ENCODE measurements around the gene PRL.

PRL gene

GRCh38 chr6:22296936-22297335 is at the start of gene PRL:
Gene PRL, minus strand, starts transcription at chr6:22297036. Its CDS starts 54 bp downstream, at chr6:22296982.
- Mint-ChIP-seq H3K4me3 (no peak within 1 kb of the TSS), H3K27me3 (no peaks in the 10 kb centered on the region), H3K9me3 (peaks cover 7% of the 10 kb centered on the region), H3K4me1 (no peaks in the 10 kb centered on the region), H3K27ac (no peak within 1 kb of the TSS), H3K36me3 (no peaks in the 10 kb centered on the region)
- DNase-seq (ENCODE audit: low spot score in 2 of 2) (no peak), ATAC-seq (ENCODE audit: low read depth) (no peak)

- ATAC-seq (ENCODE audit: low read depth) = no peak
- H3K4me1 Mint-ChIP-seq = no peaks in the 10 kb centered on the region
- no peaks in the 10 kb centered on the region for H3K36me3 Mint-ChIP-seq
- H3K27me3 Mint-ChIP-seq = peaks cover 1% of the 10 kb centered on the region
- peaks cover 12% of the 10 kb centered on the region for H3K9me3 Mint-ChIP-seq
- no peak overlapping the region for H3K27ac Mint-ChIP-seq
- DNase-seq (ENCODE audit: low spot score in 2 of 2) = no peak
- H3K4me3 Mint-ChIP-seq = no peak overlapping the region
Observed at GRCh38 chr6:22343864-22344263, 47.0 kb upstream of the PRL start.

GRCh38 chr6:22334778-22335177 is 37.9 kb upstream of the PRL start:
- Mint-ChIP-seq H3K27me3 (no peaks in the 10 kb centered on the region), H3K9me3 (peaks cover 5% of the 10 kb centered on the region), H3K4me3 (no peak overlapping the region), H3K36me3 (no peaks in the 10 kb centered on the region), H3K27ac (no peak overlapping the region), H3K4me1 (no peaks in the 10 kb centered on the region)
- no peak for DNase-seq (ENCODE audit: low spot score in 2 of 2)
- ATAC-seq (ENCODE audit: low read depth) = no peak

- no peaks in the 10 kb centered on the region for H3K36me3 Mint-ChIP-seq
- no peaks in the 10 kb centered on the region for H3K4me1 Mint-ChIP-seq
- ATAC-seq (ENCODE audit: low read depth) = no peak
Observed at GRCh38 chr6:22333802-22334201, 37.0 kb upstream of the PRL start.

GRCh38 chr6:22332711-22333110 is 35.9 kb upstream of the PRL start:
- H3K27ac Mint-ChIP-seq = no peak overlapping the region
- no peaks in the 10 kb centered on the region for H3K4me1 Mint-ChIP-seq
- DNase-seq (ENCODE audit: low spot score in 2 of 2) = no peak
- no peak overlapping the region for H3K4me3 Mint-ChIP-seq
- peaks cover 5% of the 10 kb centered on the region for H3K9me3 Mint-ChIP-seq
- H3K36me3 Mint-ChIP-seq = no peaks in the 10 kb centered on the region
- no peaks in the 10 kb centered on the region for H3K27me3 Mint-ChIP-seq
- ATAC-seq (ENCODE audit: low read depth) = no peak

More at GRCh38 chr6:22333802-22334201, 37.0 kb upstream of the PRL start:
- Mint-ChIP-seq H3K27me3 (no peaks in the 10 kb centered on the region), H3K9me3 (peaks cover 5% of the 10 kb centered on the region), H3K27ac (no peak overlapping the region), H3K4me3 (no peak overlapping the region)
- DNase-seq (ENCODE audit: low spot score in 2 of 2) = no peak

GRCh38 chr6:22332216-22332615 is 35.4 kb upstream of the PRL start:
- Mint-ChIP-seq H3K27me3 (no peaks in the 10 kb centered on the region), H3K9me3 (peaks cover 5% of the 10 kb centered on the region), H3K4me1 (no peaks in the 10 kb centered on the region), H3K27ac (no peak overlapping the region), H3K4me3 (no peak overlapping the region), H3K36me3 (no peaks in the 10 kb centered on the region)
- DNase-seq (ENCODE audit: low spot score in 2 of 2) (no peak), ATAC-seq (ENCODE audit: low read depth) (no peak)

- Mint-ChIP-seq H3K4me1 (no peaks in the 10 kb centered on the region), H3K9me3 (peaks cover 5% of the 10 kb centered on the region), H3K27ac (no peak overlapping the region), H3K36me3 (no peaks in the 10 kb centered on the region), H3K4me3 (no peak overlapping the region), H3K27me3 (no peaks in the 10 kb centered on the region)
- DNase-seq (ENCODE audit: low spot score in 2 of 2) = no peak
- no peak for ATAC-seq (ENCODE audit: low read depth)
Observed at GRCh38 chr6:22330941-22331340, 34.1 kb upstream of the PRL start.

GRCh38 chr6:22328474-22328873 is 31.6 kb upstream of the PRL start:
- H3K36me3 Mint-ChIP-seq = no peaks in the 10 kb centered on the region
- DNase-seq (ENCODE audit: low spot score in 2 of 2) (no peak), ATAC-seq (ENCODE audit: low read depth) (no peak)
- H3K4me3 Mint-ChIP-seq = no peak overlapping the region
- H3K27ac Mint-ChIP-seq = no peak overlapping the region
- H3K27me3 Mint-ChIP-seq = no peaks in the 10 kb centered on the region
- H3K9me3 Mint-ChIP-seq = peaks cover 7% of the 10 kb centered on the region
- H3K4me1 Mint-ChIP-seq = no peaks in the 10 kb centered on the region

GRCh38 chr6:22327881-22328280 is 31.0 kb upstream of the PRL start:
- ATAC-seq (ENCODE audit: low read depth) (no peak), DNase-seq (ENCODE audit: low spot score in 2 of 2) (no peak)
- no peaks in the 10 kb centered on the region for H3K27me3 Mint-ChIP-seq
- no peaks in the 10 kb centered on the region for H3K36me3 Mint-ChIP-seq
- H3K9me3 Mint-ChIP-seq = peaks cover 7% of the 10 kb centered on the region
- H3K4me3 Mint-ChIP-seq = no peak overlapping the region
- no peak overlapping the region for H3K27ac Mint-ChIP-seq
- H3K4me1 Mint-ChIP-seq = no peaks in the 10 kb centered on the region

- no peak overlapping the region for H3K4me3 Mint-ChIP-seq
- H3K27ac Mint-ChIP-seq = no peak overlapping the region
- H3K9me3 Mint-ChIP-seq = peaks cover 7% of the 10 kb centered on the region
- DNase-seq (ENCODE audit: low spot score in 2 of 2) (no peak), ATAC-seq (ENCODE audit: low read depth) (no peak)
- no peaks in the 10 kb centered on the region for H3K36me3 Mint-ChIP-seq
- no peaks in the 10 kb centered on the region for H3K4me1 Mint-ChIP-seq
- no peaks in the 10 kb centered on the region for H3K27me3 Mint-ChIP-seq
Observed at GRCh38 chr6:22326500-22326899, 29.7 kb upstream of the PRL start.

GRCh38 chr6:22325481-22325880 is 28.6 kb upstream of the PRL start:
- H3K9me3 Mint-ChIP-seq = peaks cover 7% of the 10 kb centered on the region
- no peak overlapping the region for H3K4me3 Mint-ChIP-seq
- no peaks in the 10 kb centered on the region for H3K36me3 Mint-ChIP-seq
- H3K27ac Mint-ChIP-seq = no peak overlapping the region
- H3K27me3 Mint-ChIP-seq = no peaks in the 10 kb centered on the region
- DNase-seq (ENCODE audit: low spot score in 2 of 2) (no peak), ATAC-seq (ENCODE audit: low read depth) (no peak)
- no peaks in the 10 kb centered on the region for H3K4me1 Mint-ChIP-seq

GRCh38 chr6:22323848-22324247 is 27.0 kb upstream of the PRL start:
- DNase-seq (ENCODE audit: low spot score in 2 of 2) (no peak), ATAC-seq (ENCODE audit: low read depth) (no peak)
- peaks cover 2% of the 10 kb centered on the region for H3K9me3 Mint-ChIP-seq
- no peaks in the 10 kb centered on the region for H3K36me3 Mint-ChIP-seq
- no peaks in the 10 kb centered on the region for H3K4me1 Mint-ChIP-seq
- H3K4me3 Mint-ChIP-seq = no peak overlapping the region
- H3K27ac Mint-ChIP-seq = no peak overlapping the region
- no peaks in the 10 kb centered on the region for H3K27me3 Mint-ChIP-seq

- no peaks in the 10 kb centered on the region for H3K27me3 Mint-ChIP-seq
- DNase-seq (ENCODE audit: low spot score in 2 of 2) (no peak), ATAC-seq (ENCODE audit: low read depth) (no peak)
Observed at GRCh38 chr6:22322103-22323030, 25.5 kb upstream of the PRL start.

GRCh38 chr6:22320750-22321149 is 23.9 kb upstream of the PRL start:
- no peaks in the 10 kb centered on the region for H3K36me3 Mint-ChIP-seq
- H3K27me3 Mint-ChIP-seq = no peaks in the 10 kb centered on the region
- DNase-seq (ENCODE audit: low spot score in 2 of 2) = no peak
- no peak overlapping the region for H3K27ac Mint-ChIP-seq
- H3K4me3 Mint-ChIP-seq = no peak overlapping the region
- H3K9me3 Mint-ChIP-seq = peaks cover 5% of the 10 kb centered on the region
- no peaks in the 10 kb centered on the region for H3K4me1 Mint-ChIP-seq
- ATAC-seq (ENCODE audit: low read depth) = no peak

More at GRCh38 chr6:22322103-22323030, 25.5 kb upstream of the PRL start:
- Mint-ChIP-seq H3K36me3 (no peaks in the 10 kb centered on the region), H3K9me3 (peaks cover 2% of the 10 kb centered on the region), H3K27ac (no peak overlapping the region), H3K4me3 (no peak overlapping the region), H3K4me1 (no peaks in the 10 kb centered on the region)

- H3K4me3 Mint-ChIP-seq = no peak overlapping the region
- H3K36me3 Mint-ChIP-seq = no peaks in the 10 kb centered on the region
- ATAC-seq (ENCODE audit: low read depth) = no peak
- H3K9me3 Mint-ChIP-seq = peaks cover 7% of the 10 kb centered on the region
- DNase-seq (ENCODE audit: low spot score in 2 of 2) = no peak
- no peaks in the 10 kb centered on the region for H3K4me1 Mint-ChIP-seq
- no peak overlapping the region for H3K27ac Mint-ChIP-seq
- no peaks in the 10 kb centered on the region for H3K27me3 Mint-ChIP-seq
Observed at GRCh38 chr6:22318404-22318803, 21.6 kb upstream of the PRL start.

Data from memory B cell (primary cell).